CD4-positive, alpha-beta T cell treated with Interleukin-2 at 100 ng/mL for 4 hours (primary cell): ENCODE results near the gene RIMOC1.
"Not testable (repeated sequence)": the region's sequence is repeated elsewhere in the genome, so short reads cannot be mapped to it uniquely, and the experiment has no call there.

Source experiments
- DNase-seq: peaks from one replicate; pipeline ENCODE4 v3.0.0-alpha.2; 2020; ENCODE audit warnings: low spot score

The RIMOC1 gene

DNA sequence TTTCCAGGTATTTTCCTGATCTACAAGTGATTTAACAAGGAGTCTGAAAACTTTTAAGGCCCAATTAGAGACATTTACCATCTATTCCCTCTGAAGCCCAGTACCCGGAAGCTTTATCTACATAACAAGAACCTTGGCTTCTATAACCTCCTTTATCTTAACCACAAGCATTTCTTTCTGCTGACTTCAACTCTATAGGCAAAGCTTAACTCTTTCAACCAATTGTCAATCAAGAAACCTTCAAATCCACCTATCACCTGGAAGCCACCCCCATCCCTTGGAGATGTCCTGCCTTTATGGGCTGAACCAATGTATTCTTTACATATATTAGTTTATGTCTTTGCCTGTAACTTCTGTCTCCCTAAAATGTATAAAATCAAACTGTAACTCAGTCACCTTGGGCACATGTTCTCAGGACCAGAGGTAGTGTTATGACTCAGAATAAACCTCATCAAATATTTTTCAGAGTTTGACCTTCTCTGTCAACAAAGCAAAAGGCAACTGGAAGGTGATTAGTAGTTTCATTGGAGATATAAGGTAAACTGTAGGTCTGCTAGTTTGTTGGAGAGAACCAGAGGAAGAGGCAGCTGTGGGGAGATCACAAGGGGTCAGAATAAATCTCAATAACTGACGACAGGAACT, 13.0 kb upstream of the RIMOC1 start:
- no peak for DNase-seq

DNA sequence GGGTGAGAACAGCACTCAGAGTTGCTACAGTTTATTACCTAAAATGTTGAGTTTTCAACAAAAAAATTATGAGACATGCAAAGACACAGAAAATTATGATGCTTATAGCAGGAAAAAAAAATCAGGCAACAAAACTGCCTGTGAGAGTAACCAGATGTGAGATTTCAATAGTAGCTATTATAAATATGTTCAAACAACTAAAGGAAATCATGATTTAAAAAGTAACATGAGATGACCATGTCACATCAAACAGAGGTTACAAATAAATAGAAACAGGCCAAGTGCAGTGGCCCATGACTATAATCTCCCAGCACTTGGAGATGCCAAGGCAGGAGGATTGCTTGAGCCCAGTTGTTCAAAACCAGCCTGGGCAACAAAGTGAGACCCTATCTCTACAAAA, 12.1 kb upstream of the RIMOC1 start:
- DNase-seq, result no peak

DNA sequence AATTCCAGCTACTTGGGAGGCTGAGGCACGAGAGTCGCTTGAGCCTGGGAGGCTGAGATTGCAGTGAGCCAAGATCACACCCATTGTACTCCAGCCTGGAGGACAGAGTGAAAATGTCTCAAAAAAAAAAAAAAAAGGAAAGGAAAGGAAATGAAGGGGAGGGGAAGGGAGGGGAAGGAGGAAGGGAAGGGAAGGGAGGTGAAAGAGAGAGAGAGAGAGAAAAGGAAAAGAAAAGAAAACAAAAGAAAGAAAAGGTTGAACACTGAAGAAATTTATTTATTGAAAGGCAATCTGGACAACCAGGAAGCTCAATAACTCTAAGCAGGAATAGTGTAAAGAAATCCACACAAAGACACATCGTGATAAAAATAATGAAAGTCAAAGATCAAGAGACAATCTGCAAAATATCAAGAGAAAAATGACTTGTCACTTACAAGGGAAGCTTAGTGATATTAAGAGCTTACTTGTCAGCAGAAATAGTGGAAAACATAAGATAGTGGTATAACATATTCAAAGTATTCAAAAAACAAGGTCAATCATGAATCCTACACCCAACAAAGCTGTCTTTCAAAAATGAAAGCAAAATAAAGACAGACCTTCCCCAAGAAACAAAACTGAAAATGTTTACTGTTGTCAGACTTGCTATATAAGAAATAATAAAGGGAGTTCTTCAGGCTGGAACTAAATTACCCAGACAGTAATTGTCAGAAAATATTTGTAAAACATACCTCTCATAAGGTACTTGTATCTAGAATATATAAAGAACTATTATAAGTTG, 10.9 kb upstream of the RIMOC1 start:
- DNase-seq, result no peak

DNA sequence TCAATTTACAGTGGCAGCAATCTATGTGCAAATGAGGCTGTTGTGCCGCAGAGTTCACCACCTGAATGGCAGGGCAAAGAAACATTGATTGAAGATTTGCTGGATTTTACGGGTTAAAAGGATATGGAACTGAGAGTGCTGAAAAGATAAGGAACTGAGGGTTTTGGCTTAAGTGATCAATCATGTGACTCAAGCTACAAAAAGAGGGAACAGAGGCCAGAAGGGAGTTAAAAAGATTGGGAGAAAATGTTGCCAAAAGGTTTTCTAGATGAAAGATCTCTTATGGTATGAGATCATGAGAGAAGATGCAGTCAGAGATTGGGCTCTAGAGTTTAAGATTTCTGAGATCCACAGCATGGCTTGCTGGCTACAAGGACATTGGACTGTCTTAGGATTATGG, 7.9 kb upstream of the RIMOC1 start:
- DNase-seq, result no peak

DNA sequence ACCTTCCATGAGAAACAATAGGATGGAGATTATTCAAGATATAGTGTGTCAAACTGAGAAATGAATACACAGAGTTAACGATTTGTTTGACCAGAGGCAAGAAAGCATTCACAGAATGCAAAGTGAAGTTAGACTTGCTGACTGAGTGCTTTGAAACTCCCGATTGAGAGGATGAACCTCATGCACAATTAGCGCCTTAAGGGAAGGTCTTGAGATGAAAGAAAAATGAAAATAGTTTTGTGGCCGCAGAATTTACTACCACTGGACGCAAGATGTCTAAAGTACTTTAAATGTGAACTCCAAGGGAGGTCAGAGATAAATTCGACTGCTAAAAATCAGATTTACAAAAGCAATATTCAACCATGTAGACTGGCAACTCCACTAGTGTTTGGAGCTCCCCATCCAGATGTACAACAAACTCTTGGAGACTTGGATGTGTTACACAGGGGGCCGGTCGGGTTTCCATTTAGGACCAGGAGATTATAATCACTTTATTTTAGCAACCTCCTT, 707 bp upstream of the RIMOC1 start:
- no peak for DNase-seq

DNA sequence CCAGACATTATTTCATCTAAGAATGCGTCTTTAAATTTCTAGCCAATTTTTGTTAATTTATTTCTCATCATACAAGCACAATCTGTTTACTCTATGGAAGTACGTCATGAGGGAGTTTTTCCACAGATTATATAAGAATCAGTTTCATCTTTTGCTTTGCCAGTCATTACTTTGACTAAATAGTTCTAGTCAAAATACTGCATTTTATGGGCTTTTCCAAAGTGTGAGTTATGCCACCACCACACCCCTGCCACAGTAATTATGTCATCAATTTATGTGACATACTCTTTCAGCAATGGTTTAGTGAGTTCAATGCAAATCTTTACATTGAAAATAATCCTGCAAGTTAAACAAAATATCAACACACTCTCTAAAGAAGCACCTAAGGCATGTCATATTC, 2.0 kb downstream of the RIMOC1 start:
- DNase-seq, result no peak

DNA sequence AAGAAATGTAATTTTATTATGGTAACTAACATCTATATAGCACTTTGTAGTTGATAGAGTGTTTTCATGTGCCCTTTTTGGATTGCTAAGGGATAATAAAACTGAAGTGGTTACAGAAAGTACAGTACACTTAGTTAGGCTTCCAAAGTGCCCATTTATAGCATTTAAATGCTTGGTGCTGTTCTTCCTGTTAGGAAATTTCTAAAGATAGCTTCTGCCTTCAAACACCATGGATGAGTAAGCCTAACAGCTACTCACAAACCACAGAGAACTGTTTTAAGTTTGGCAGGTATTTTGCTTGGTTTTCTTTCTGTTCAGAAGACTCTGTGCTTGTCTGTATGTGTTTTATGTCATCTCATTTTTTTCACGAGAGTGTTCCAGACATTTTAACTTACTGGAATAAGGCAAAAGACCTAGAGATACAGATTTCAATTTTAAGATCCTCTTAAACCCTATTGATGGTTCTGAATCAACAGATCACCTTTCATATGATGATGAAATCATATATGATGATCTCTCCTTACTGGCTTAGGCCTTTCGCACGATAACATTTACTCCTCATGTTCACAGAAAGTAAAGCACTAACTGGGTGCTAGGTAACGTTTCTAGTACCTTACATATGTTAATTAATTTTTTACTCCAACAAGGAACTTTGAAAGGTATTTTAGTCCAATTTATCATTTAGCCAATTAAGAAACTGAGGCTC, 4.4 kb downstream of the RIMOC1 start:
- no peak for DNase-seq

DNA sequence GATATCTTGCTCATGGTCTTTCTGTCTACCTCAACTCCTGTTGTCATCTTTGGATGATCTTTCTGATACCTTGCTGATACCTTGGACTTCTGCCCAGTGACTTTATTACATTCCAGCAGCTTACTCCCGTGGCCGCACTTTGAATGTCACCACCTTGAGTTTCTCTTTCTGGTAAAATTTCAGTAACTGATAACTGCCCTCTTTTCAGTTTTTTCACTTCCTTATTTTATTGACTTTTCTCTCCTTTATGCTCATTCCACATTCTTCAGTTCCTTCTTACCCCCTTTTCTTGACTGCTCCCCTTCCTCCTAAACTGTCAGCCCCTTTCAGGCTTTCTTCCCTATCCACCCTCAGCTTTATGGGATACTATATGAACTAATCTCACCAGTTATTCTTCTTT, 14.0 kb downstream of the RIMOC1 start:
- DNase-seq, result no peak

DNA sequence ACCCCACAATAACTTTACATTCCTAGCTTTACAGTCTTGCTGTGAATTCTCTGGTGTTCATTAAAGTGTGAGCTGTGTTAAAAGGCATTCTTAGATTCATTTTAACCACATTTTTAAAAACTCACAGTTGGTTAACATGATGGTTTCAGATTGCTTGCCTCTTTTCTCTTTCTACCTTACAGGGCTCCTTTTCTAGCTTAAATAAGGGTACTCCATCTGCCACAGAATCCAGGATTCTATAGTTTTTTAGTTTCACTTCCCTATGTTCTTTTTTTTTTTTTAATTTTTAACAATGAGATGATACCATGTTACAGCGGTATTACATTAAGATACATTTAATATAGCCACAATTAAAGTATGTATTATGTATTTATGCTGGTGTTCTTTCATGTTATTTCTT, 17.0 kb downstream of the RIMOC1 start:
- DNase-seq, result no peak

DNA sequence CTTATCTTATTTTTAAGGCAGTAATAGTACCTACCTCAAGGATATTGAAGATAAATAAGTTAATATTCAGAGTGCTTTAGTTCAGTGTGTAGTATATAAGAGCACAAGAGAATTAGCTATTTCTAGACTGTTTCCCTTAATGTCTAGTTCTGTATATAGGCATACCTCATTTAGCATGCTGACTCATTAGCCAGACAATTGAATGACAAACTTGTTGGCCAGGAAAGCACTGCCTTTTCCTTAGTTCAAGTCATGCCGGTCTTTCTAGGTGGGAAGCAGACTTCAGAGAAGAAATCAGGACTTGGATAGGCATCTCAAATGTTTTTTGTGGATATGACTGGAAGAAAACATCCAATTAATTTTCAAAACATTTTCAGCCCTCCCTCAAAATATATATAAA, 17.7 kb downstream of the RIMOC1 start:
- no peak for DNase-seq

DNA sequence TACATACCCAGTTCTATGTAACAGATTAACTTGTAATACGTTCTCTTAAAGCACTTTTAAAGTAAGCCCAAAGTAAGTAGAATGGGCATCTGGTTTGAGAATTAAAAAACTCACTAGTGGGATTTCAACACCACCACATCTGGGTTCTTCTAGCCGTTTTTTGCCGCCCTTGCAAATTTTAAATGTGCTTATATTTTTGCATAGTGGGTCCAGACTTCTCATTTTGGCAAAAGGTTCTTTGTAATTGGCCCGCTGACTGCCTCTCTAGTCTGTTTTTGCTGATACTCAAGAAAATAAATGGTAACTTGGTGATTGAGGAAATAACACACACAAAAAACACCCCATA, 20.4 kb downstream of the RIMOC1 start:
- DNase-seq, result no peak

DNA sequence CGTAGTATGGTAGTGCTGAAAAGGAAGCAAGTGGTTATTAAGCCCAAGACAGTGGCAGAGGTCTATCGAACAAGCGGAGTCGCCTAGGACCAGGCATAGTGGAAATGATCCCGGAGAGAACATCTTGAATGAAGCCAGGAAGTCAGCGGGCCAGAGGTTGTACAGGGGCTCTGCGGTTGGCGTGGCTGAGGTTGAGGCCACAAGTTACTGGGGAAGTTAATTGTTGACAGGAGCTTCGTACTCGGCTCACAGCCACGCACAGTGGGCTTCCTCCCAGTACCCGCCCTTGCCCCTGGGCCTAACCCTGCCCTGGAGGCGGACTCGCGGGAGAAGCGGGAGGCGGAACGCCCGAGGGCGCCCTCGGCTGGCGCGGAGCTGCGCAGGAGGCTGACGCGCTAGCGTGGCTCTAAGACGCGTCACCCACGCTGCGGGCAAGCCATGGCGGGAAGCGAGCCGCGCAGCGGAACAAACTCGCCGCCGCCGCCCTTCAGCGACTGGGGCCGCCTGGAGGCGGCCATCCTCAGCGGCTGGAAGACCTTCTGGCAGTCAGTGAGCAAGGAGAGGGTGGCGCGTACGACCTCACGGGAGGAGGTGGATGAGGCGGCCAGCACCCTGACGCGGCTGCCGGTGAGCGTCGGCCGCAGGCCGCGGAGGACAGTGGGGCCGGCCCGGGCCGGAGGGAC, 20.9 kb downstream of the RIMOC1 start, which contains the start of gene FBXO4:
TSS of gene FBXO4 (plus strand) at position 410 of the 683 bp plus-strand sequence. CDS start at position 439, 29 bp downstream.
- DNase-seq, result peak; percentile 86

DNA sequence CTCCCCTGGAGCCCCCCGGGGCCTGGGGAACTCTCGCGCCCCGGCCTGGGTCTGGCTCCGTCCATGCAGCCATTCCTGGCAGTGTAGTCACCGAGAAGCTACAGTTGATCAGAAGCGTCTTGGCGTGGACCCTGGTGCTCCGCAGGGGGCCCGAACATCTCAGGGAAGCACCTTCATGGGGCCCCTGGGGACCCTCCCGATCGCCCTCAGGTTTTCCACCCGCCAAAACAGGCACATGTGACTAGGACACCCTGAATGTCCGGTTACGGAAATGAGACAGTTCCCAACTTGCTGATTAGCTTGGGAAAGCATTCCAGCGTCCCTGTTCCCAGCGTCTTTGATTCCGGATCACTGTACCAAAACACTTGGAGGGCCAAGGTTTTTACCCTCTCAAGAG, 21.4 kb downstream of the RIMOC1 start:
- no peak for DNase-seq

DNA sequence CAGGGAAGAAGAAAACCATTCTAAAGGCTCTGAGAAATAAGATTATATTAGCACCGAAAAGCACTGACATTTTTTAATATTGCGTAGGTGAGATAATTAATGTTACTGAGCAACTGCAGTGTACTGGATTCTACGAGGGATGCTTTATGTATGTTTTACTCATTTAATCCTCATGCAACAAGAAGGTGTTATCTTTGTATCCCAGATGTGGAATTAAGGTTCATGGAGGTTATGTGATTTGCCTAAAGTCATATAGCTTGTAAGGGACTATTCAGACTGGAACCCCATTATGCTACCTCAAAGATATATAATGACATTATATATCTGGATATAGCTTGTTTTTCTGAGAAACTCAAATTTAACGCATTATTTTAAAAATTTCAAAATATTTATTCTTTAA, 23.5 kb downstream of the RIMOC1 start:
- no peak for DNase-seq

DNA sequence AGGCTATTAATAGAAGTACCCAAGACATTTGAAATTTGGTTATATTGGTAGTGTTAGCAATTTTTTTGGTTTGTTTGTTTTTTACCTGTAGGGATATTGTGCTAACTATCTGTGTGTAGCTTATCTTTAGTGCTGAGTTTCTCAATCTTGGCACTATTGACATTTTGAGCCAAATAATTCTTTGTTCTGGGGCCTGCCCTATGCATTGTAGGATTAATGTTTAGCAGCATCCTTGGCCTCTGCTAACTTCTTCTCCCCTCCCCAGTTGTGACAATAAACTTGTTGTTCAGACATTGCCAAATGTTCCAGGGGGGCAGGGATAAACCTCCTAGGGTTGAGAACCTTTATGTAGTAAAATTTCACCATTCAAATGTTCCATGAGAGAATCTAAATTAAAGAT, 24.9 kb downstream of the RIMOC1 start:
- DNase-seq, result no peak

DNA sequence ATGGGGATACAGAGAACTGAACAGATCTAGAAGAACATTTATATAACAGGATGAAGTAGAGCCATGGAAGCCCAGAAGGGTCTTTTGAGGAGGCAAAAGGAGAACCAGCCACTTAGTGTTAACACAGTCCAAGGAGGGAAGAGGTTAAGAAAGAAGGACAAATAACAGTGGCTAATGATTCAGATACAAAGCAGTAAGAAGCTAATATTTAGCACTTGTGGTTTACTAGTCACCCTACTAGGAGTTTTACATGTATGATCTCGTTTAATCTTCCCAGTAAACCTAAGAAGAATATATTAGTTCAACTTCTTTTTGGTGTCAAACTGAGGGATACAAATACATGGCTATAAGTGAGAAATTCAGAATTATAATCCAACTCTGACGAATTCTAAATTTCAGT, 28.6 kb downstream of the RIMOC1 start:
- DNase-seq, result no peak

DNA sequence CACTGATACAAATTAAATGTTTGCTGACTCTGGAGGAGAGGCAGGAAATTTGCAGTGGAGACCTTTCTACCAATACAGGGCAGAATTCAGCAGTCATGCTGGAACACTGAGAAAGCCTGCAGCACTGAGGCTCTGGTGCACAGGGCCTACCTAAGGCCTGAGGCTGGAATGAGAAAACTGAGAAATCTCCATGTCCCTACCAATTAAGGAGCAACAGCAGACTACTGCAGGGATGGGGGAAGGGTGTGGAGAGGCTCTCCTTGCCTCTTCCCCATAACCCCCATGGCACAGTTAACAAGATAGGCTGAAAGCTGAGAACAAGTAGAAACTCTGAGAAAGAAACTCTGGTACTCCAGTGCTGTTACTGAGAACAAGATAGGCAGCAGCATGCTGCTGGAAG, 31.4 kb downstream of the RIMOC1 start:
- DNase-seq, result no peak

DNA sequence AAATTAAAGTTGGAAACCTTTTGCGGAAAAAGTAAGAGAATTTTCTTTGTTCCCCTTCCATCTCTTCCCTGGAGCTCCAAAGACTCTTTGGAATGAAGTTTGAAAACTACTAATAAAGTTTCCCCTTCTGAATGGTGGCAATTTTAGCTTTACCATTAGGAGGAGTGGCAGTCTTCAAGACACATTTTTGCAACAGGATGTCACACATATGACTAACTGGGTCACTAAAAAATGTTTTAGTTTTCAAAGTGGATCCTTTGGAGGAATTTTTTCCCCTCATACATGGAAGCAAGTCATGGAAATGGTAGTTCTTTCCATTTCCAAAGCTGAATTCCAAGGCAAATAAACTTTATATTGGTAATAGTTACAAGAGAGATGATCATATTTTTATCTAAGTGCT, 36.5 kb downstream of the RIMOC1 start:
- no peak for DNase-seq

DNA sequence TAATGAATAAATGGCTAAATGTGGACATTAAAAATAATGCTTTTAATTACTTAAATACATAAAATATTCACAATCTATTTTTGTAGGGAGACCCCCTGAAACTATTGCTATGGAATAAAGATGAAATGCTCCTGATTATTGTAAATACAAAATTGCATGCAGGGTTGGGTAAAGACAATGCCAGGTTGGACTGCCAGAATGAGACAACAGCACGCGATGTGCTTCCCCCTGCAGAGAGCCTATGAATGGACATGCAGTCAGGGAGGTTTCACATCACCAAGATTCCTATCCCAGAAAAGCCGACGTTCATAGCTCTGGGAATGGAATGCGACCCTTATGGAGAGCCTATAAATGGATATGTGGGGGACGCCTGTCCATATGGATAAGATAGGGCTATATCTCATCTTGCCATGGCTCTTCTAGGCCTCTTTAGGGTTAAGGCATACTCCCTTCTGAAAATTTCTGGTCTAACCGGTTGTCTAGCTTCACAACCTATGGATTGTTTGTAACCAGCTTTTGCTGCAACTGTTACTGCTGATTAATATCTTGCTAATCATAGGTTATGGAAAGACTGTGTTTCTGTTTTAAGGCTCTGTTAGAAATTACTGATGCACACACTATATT, 41.3 kb downstream of the RIMOC1 start:
- not testable (repeated sequence) for DNase-seq

DNA sequence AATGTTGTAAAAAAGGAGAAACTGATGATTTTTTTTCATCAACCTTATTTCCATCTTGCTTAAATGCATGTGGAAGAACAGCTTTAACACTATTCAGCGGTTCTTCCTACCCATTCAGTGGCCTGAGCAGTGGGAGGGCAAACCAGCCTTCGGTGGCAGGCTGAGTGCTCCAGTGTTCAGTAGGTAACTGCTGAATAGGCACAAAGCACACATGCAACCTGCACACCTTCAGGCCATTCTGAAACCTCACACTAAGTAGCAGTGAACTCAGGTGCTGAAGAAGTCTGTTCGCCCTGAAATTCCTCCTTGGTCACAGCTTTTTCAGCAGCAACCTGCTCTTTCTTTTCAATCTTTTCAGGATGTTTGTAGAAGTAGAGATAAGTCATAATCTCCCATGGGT, 47.1 kb downstream of the RIMOC1 start:
- no peak for DNase-seq
